K562 (cell line): ENCODE results near the gene DELE1.

Experiments used
- ARHGAP35 ChIP-seq: fragments of 450-650 bp; IDR thresholded peaks from 2 replicates; pipeline ENCODE4 v1.6.1; 2018; ENCODE audit not compliant: partially characterized antibody
- BDP1 ChIP-seq: IDR thresholded peaks from 3 replicates; pipeline ENCODE4 v1.6.1; 2011; ENCODE audit not compliant: insufficient read length, insufficient read depth
- EP300 ChIP-seq: IDR thresholded peaks from 2 replicates; pipeline ENCODE4 v1.6.1; 2012; ENCODE audit warnings: low read length, improper control_type of control experiment
- ETV1 ChIP-seq: fragments of 450-650 bp; conservative IDR thresholded peaks from 2 replicates; pipeline ENCODE4 v1.6.1; 2016; ENCODE audit warnings: missing genetic modification characterization, control low read depth, low read depth, missing compliant biosample characterization
- RBM14 ChIP-seq: fragments of 200-400 bp; formaldehyde crosslinking; IDR thresholded peaks from 2 replicates; pipeline ENCODE4 v1.6.1; 2018; ENCODE audit warnings: low read depth, mild to moderate bottlenecking, low read length, moderate library complexity, borderline replicate concordance; ENCODE audit not compliant: insufficient read depth
- RFX5 ChIP-seq: IDR thresholded peaks from 2 replicates; pipeline ENCODE4 v1.6.1; 2011; ENCODE audit warnings: low read depth, mild to moderate bottlenecking, improper control_type of control experiment, low read length
- SMC3 ChIP-seq: conservative IDR thresholded peaks from 2 replicates; pipeline ENCODE4 v1.6.1; 2011; ENCODE audit warnings: low read depth, low read length, improper control_type of control experiment; ENCODE audit not compliant: insufficient read depth
- TRIM28 ChIP-seq: fragments of 450-650 bp; IDR thresholded peaks from 2 replicates; pipeline ENCODE4 v1.6.1; 2017
- ZNF77 ChIP-seq: fragments of 250-450 bp; sonication (Bioruptor Pico); IDR thresholded peaks from 2 replicates; pipeline ENCODE4 v1.5.0; 2020
- TF ChIP-seq, protein P1 (sequence below), 3 experiments: IDR thresholded peaks in 2 of 3; conservative IDR thresholded peaks in 1 of 3; 2 replicates each; pipeline ENCODE4 v1.5.1; 2011 to 2012; ENCODE audit warnings: low read length in 3 of 3, mild to moderate bottlenecking in 3 of 3, control low read depth in 2 of 3, improper control_type of control experiment in 1 of 3, inconsistent platforms in 1 of 3, low read depth in 1 of 3, mixed read lengths in 1 of 3, moderate library complexity in 1 of 3; ENCODE audit not compliant: insufficient read depth in 2 of 3
- TF ChIP-seq, protein P2 (sequence below), 2 experiments: fragments of 150-350 bp in 1 of 2; IDR thresholded peaks; 2 replicates each; pipeline ENCODE4 v1.6.1; 2012 to 2016; ENCODE audit warnings: low read depth in 2 of 2, low read length in 2 of 2, mild to moderate bottlenecking in 1 of 2, moderate library complexity in 1 of 2

DNA sequence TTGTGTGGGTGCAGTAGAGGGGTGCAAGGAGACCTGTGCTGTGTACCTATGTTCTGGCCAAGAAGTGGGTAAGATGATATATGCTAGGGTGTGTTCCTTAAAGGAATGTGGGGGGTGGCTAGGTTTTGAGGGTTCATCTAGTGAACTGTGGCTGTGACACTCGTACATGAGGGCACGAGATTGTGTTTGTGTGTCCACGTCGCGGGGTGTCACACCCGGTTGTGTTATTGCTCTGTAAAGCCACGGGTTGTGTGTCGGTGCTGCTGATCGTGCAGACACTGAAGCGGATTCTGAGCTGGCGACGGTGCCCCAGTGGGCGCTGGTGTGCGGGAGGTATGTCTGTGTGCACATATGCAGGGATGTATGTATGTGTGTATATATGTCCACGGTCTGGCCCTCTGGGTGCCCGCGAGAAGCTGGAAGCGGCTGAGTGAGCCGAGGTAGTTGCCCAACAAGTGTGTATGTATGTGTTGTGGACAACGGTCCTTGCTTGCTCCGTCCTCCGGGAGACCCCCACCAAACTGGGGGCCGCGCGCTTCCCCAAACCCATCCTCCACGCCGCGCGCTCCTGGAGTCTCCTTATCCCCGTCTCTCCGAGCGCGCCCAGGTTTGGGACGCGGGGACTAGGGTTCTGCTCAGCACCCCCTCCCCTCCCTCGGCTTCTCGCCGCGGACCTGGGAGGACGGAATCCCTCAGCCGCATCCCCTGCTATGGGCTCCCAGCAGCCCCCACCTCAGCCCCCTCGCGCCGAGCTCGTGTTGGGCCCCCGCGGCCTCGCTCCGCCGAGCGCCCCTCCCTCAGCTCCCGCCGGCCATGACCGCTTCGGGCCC lies 46.1 kb upstream of the DELE1 start:
- TF ChIP-seq, protein P1, sequence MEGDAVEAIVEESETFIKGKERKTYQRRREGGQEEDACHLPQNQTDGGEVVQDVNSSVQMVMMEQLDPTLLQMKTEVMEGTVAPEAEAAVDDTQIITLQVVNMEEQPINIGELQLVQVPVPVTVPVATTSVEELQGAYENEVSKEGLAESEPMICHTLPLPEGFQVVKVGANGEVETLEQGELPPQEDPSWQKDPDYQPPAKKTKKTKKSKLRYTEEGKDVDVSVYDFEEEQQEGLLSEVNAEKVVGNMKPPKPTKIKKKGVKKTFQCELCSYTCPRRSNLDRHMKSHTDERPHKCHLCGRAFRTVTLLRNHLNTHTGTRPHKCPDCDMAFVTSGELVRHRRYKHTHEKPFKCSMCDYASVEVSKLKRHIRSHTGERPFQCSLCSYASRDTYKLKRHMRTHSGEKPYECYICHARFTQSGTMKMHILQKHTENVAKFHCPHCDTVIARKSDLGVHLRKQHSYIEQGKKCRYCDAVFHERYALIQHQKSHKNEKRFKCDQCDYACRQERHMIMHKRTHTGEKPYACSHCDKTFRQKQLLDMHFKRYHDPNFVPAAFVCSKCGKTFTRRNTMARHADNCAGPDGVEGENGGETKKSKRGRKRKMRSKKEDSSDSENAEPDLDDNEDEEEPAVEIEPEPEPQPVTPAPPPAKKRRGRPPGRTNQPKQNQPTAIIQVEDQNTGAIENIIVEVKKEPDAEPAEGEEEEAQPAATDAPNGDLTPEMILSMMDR (IDR thresholded peaks at IDR 0.05 in 2 of 3, conservative IDR thresholded peaks at IDR 0.05 in 1 of 3; ENCODE audit: insufficient read depth in 2 of 3, low read depth in 1 of 3, low read length in 3 of 3): no peak
- TF ChIP-seq ZNF77 (CRISPR knock-in tag): no peak
- TF ChIP-seq, protein P2, sequence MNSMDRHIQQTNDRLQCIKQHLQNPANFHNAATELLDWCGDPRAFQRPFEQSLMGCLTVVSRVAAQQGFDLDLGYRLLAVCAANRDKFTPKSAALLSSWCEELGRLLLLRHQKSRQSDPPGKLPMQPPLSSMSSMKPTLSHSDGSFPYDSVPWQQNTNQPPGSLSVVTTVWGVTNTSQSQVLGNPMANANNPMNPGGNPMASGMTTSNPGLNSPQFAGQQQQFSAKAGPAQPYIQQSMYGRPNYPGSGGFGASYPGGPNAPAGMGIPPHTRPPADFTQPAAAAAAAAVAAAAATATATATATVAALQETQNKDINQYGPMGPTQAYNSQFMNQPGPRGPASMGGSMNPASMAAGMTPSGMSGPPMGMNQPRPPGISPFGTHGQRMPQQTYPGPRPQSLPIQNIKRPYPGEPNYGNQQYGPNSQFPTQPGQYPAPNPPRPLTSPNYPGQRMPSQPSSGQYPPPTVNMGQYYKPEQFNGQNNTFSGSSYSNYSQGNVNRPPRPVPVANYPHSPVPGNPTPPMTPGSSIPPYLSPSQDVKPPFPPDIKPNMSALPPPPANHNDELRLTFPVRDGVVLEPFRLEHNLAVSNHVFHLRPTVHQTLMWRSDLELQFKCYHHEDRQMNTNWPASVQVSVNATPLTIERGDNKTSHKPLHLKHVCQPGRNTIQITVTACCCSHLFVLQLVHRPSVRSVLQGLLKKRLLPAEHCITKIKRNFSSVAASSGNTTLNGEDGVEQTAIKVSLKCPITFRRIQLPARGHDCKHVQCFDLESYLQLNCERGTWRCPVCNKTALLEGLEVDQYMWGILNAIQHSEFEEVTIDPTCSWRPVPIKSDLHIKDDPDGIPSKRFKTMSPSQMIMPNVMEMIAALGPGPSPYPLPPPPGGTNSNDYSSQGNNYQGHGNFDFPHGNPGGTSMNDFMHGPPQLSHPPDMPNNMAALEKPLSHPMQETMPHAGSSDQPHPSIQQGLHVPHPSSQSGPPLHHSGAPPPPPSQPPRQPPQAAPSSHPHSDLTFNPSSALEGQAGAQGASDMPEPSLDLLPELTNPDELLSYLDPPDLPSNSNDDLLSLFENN (IDR thresholded peaks at IDR 0.05; ENCODE audit: low read depth in 2 of 2, low read length in 2 of 2): no peak
- no peak for TF ChIP-seq ETV1 (tag)
- TF ChIP-seq RFX5: no peak
- TF ChIP-seq TRIM28: no peak
- no peak for TF ChIP-seq ARHGAP35
- TF ChIP-seq EP300: no peak
- TF ChIP-seq RBM14: no peak
- no peak for TF ChIP-seq BDP1
- no peak for TF ChIP-seq SMC3
